Erythroblast (primary cell): ENCODE results near the gene LSR.
"Not testable (repeated sequence)": the region's sequence is repeated elsewhere in the genome, so short reads cannot be mapped to it uniquely, and the experiment has no call there.

Experiments
- DNase-seq, 2 experiments: peaks; one replicate each; lab custom pipeline; 2025; lab: John Stamatoyannopoulos, UW
- GATA1 ChIP-seq: IDR thresholded peaks from 2 replicates; pipeline ENCODE4 v1.6.1; 2011; ENCODE audit warnings: low read depth, mild to moderate bottlenecking, control low read depth, low read length, moderate library complexity
- POLR2A ChIP-seq: IDR thresholded peaks from 2 replicates; pipeline ENCODE4 v1.6.1; 2011; ENCODE audit warnings: mild to moderate bottlenecking, low read length

LSR gene

DNA sequence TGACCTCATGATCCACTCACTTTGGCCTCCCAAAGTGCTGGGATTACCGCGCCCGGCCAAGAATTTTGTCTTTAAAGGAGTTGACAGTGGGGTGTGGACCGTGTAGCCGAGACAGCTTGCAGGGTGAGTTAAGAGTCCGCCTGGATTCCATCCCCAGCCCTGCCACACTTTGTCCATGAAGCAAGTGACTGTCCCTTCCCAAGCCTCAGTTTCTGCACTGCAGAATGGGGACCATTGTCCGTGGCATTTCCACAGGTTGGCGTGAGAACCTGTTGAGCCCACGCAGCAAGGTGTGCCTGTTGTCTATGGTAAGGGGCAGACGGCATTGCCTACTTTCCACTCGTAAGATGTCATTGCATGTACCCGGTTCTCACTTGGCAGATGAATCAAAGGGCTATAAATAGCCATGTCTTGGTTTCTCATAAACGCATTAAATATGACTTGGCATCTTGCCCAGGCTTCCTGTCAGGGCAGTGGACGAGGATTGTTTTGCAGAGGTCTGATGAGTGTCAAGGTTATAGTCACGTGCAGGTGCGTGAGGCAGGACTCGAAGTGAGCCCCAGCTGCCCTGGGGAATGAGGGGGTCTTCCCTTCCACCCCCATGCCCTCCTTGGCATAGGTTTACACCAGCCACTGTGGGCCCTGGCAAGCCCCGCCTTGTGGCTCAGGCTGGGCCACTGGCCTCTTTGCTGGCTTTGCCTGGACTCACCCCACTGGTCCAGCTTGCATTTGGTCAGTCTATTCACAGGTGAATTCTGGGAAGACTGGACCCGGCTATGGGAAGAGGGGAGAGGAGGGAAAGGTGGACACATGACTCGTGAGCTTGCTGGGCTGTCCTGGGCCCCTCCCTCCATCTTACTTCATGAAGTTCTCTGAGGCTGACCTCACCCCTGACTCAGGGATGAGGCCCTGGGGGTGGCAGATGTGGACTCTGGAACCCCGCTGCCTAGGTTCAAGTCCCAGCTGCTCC is 34.9 kb upstream of the LSR start:
- DNase-seq = no peak
- TF ChIP-seq GATA1 (no peak), POLR2A (no peak)

GRCh38 chr19:35214766-35215422 is 33.9 kb upstream of the LSR start:
- DNase-seq = no peak
- no peak for TF ChIP-seq POLR2A
- TF ChIP-seq GATA1 = no peak

- DNase-seq = no peak
- no peak for TF ChIP-seq GATA1
- no peak for TF ChIP-seq POLR2A
These were observed 32.6 kb upstream of the LSR start for GRCh38 chr19:35216016-35216832.

- DNase-seq = no peak
- no peak for TF ChIP-seq GATA1
- no peak for TF ChIP-seq POLR2A
These were observed 31.8 kb upstream of the LSR start for GRCh38 chr19:35216833-35217648.

DNA sequence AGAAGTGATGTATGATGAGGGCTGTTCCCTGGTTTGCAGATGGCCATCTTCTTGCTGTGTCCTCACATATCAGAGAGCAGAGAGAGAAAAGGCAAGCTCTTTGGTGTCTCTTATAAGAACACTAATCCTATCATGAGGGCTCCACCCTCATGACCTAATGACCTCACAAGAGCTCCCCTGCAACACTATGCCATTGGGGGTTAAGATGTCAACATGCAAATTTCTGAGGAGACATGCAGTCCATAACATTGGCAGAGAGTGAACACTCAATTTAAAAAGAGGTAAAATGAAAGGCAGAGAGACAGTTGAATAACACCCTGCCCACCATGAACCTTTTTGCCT is 31.2 kb upstream of the LSR start:
- DNase-seq = no peak
- TF ChIP-seq GATA1 = no peak
- no peak for TF ChIP-seq POLR2A

DNA sequence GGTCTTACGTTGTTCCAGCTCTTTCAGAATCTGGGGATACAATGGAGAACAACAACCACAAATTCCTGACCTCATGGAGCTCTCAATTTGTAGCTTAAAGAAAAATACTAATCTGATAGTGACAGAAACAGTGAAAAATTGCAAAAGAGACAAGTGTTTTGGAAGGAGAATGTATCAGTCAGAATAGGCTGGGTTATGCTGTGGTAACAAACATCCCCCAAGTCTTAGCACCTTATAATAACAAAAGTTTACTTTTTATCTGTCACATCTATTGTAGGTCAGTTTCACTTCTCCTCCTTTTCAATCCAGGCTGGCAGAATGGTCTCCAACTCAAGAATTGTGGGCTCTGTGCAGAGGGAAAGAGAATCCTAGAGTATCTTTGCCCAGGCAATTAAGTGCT is 29.8 kb upstream of the LSR start:
- DNase-seq = no peak
- TF ChIP-seq GATA1 (no peak), POLR2A (no peak)

DNA sequence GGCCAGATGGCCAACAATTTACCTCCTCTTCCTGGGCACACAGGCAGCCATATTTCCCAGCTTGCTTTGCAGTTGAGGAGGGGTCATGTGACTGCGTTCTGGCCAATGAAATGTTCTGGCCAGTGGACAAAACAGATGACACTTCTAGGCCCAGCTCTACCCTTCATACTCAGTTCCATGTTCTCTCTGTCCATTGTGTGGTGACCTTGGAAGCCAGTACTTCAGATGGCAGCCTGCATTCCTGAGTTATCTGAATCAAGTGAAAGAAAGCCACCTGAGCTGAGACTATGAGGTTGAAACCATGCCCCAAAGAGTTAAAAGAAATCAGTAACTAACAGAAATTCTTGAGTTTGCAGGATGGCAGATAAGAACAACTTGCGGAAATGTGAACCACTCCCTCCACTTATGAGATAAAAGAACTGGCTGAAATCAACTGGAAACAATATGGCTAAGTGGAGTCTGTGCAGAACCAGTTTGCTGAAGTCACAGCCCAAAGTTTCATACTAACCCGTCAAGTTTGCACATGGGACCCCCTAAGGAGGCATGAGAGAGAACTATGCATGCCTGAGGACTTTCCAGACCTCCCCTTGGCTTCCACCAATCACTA is 28.4 kb upstream of the LSR start:
- TF ChIP-seq POLR2A (no peak), GATA1 (no peak)
- DNase-seq = peak; percentile 50 to 85

DNA sequence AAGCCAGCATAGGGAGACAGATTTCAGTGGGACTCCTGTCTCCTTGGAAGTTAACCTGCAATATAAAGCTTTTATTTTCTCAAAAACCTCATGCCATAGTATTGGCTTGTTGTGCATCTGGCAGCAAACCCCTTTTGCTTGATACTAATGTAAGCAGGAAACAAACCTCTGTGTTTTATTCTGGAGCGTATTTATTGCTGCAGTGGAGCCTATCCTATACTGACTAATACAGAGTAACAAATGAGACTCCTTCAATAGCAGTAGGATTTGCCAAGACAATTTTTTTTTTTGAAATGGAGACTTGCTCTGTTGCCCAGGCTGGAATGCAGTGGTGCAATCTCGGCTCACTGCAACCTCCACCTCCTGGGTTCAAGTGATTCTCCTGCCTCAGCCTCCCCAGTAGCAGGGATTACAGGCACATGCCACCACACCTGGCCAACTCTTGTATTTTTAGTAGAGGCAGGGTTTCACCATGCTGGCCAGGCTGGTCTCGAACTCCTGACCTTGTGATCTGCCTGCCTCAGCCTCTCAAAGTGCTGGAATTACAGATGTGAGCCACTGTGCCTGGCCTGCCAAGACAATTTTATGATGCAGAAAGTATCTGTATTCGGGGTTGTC is 27.7 kb upstream of the LSR start:
- not testable (repeated sequence) for DNase-seq

- TF ChIP-seq POLR2A (no peak), GATA1 (no peak)
- DNase-seq = no peak
These were observed 26.3 kb upstream of the LSR start for GRCh38 chr19:35222373-35223015.

- no peak for TF ChIP-seq POLR2A
- TF ChIP-seq GATA1 = no peak
- no peak for DNase-seq
These were observed 25.6 kb upstream of the LSR start for GRCh38 chr19:35223084-35223790.

GRCh38 chr19:35223862-35224505 is 24.8 kb upstream of the LSR start:
- TF ChIP-seq GATA1 = no peak
- TF ChIP-seq POLR2A = no peak
- no peak for DNase-seq
